GM21619 (cell line): ENCODE measurements around the gene DSCAML1.

Experiments used
- ATAC-seq: cut with Tn5 transposase; IDR thresholded peaks from one replicate; pipeline ENCODE4 v1.9.1; 2021; ENCODE audit not compliant: unreplicated experiment

DSCAML1 gene

GRCh38 chr11:117591316-117592039, 205.5 kb downstream of the DSCAML1 start:
- no peak for ATAC-seq

GRCh38 chr11:117589063-117589462, 208.0 kb downstream of the DSCAML1 start:
- no peak for ATAC-seq

GRCh38 chr11:117588166-117588810, 208.7 kb downstream of the DSCAML1 start:
- no peak for ATAC-seq

DNA sequence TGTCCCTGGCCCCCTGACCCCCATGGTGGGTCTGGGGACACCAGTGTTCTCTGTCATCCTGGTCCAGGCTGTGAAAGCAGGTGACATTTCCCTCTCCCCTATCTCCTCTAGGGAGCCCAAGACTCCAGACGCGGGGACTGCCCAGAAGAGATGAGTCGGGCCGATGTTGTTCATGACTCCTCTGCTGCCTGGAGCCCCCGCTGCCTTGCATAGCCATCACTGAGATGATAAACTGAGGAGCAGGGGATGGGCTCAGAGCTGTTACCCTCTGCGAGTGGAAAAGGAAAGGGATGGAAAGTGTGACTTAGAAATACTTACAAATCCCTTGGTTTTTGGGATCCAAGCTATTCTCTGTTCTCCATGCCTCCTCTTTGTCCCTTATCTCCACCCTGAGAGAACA, 209.6 kb downstream of the DSCAML1 start:
- no peak for ATAC-seq

DNA sequence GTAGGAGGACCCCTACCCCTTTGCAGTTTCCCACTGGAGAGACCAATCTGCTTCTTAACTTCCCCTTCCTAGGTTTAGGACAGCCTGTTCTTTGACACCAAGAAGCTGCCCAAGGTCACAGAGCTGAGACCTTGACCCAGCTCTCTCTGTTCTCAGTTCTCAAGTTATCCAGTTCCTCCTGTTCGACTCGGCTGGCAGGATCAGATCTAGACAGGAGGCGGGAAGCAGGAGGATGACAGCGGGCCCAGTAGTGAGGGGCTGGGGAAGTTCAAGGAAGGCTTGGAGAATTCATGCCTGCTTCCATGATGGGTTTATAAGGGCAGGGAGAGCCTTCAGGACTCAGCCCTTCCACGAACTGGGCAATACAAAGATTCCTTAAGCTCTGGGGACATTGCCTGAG, 210.6 kb downstream of the DSCAML1 start:
- no peak for ATAC-seq

GRCh38 chr11:117585631-117586030, 211.4 kb downstream of the DSCAML1 start:
- no peak for ATAC-seq

GRCh38 chr11:117584056-117584830, 212.8 kb downstream of the DSCAML1 start:
- no peak for ATAC-seq

DNA sequence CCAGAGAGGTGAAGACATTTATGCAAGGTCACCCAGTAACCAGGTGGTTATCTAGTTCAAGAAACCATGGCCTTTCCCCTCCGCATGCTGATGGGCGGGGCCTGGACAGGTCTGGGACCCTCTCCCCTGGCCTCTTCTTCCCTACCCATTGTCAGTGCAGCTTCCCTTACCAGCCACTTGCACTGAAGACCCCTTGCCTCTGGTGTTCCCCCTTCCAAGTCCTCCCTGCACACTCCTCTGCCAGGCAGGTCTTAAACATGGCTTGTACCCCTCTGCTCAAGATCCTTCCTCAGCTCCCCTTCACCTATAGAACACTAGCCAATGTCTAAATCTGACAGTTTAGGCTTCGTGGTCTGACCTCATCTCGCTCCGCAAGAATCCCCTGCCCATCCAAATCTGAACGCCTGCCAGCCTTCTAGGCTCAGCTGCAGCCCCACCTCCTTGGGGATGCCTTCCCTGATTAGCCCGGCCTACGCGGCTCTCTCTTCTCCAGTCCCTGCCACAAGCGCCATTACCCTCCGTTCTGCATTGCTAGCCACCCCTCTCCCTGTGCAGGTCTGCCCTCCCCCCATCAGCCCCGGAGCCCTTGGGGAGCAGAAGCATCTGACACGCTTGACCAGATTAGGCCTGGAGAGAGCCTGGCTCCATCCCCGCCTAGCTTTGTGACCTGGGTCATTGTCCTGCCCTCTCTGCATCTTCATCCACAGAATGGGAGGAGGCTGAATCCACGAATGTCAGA, 213.8 kb downstream of the DSCAML1 start:
- no peak for ATAC-seq

- ATAC-seq: no peak
Measured at GRCh38 chr11:117582433-117582832, 214.6 kb downstream of the DSCAML1 start.

- ATAC-seq: no peak
Measured at GRCh38 chr11:117580866-117581265, 216.2 kb downstream of the DSCAML1 start.

DNA sequence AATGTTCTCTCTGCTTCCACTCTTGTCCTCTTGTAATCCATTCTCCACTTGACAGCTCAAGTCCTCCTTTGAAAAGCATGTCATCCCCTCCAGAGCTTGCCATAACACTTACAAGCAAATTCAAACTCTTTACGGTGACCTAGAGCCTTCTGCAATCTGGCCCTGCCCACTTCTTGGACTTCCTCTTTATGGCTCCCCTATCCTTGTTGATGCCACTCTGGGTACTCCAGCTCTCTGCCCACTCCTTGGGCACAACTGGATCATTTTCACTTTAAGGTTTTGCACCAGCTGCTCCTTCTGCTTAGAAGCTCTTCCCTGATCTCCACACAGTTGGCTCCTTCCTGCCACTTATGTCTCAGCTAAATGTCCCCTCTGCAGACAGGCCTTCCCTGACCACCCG, 217.9 kb downstream of the DSCAML1 start:
- no peak for ATAC-seq

- no peak for ATAC-seq
Measured at GRCh38 chr11:117575856-117576255, 221.2 kb downstream of the DSCAML1 start.

DNA sequence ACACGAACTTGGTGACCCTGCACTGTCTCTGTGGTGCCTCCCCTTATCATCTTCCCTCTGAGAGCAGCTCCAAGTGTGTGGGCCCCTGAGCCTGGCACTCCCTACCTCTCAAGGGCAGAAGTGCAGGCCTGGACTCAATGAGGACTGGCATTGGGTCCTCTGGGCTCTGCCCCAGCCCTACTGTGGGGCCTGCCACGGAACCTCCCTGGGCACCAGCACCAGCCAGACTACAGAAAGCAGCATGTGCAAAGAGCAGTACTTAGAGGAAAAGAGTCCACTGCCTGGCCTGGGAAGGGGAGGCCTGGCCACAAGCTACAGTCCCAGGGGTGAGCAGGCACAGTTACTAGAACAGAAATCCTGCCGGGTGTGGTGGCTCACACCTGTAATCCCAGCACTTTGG, 222.5 kb downstream of the DSCAML1 start:
- no peak for ATAC-seq

DNA sequence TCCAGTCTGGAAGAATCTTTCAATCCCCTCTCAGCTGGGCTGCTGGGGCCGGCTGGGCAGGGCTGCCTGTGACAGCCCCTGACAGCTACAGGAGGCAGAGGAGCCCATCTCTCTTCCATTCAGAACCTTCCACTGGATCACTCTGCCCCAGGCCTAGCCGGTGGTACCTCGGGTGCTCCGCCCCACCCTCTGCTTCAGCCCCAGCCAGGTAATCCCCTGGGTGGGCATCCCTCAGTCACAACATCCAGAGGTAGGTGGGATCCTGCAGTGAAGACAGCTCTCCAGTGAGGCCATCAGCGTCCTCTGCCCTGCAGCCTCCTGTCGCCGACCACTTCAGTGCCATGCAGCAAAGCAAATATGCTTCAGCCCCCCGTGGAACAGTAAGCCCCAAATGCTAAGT, 223.7 kb downstream of the DSCAML1 start:
- no peak for ATAC-seq

DNA sequence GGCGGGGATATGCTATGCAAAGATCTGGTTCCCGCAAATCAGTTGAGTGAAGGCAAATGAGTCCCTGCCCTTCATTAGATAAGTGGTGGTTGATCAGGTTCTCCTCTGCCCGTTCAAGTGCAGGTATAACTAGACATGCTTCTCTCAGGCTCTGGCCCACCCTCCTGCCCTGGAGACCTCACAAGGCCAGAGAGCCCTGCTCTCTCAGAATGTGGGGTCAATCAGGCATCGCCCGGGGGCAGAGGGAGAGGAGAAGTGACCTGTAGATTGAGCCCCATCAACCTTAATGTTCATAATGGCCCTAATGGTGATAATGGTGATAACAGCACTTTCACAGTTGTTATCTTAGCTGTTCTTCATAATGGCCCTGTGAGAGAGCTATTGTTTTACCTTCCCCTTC, 224.3 kb downstream of the DSCAML1 start:
- ATAC-seq: no peak

- ATAC-seq: no peak
Measured at GRCh38 chr11:117572129-117572528, 224.9 kb downstream of the DSCAML1 start.

DNA sequence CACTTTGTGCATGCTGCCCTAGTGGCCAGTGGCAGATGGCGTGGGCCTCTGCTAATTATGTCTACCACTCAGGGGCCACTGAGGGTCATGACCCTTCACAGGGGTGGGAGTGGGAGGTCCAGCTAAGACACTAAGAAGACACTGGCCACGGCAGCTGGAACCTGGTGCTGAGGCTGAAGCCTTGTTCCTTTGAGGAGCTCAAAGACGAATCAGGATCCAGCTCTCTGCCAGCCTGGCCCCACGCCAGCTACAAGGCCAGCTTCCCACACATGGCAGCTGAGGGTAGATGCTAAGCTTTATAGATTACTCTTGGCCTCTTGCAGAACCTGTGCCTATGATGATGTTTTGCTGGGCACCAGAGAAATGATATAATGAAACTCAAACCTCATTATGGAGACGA, 226.3 kb downstream of the DSCAML1 start:
- ATAC-seq: no peak

DNA sequence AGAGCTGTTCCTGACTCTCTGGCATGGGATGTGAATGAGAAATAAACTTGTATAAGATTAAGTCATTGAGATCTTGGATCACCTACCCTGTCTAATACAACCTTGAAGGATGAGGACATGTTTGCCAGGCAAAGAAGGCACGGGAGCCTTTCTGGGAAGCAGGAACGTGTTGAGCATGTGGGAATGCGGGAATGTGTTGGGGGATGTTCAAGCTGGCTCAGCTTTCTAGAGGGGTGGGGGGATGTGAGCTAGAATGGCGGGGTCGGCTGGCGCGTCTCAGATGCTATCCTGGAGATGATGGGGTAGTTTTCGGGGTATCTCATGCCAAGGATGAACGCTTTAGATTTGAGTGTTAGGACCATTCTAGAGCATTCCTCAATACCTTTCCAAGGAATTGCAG, 227.1 kb downstream of the DSCAML1 start:
- ATAC-seq: no peak

- no peak for ATAC-seq
Measured at GRCh38 chr11:117565709-117566108, 231.3 kb downstream of the DSCAML1 start.

- no peak for ATAC-seq
Measured at GRCh38 chr11:117564321-117564720, 232.7 kb downstream of the DSCAML1 start.

GRCh38 chr11:117563556-117563955, 233.5 kb downstream of the DSCAML1 start:
- ATAC-seq: no peak
